Measurements from ENCODE around the gene PTTG1IP2.

Gene PTTG1IP2

GRCh38 chr7:90474284-90475210 is 5.1 kb downstream of the PTTG1IP2 start:
- DNase-seq (ENCODE audit: low read depth in 1 of 2, low spot score in 1 of 2), result no peak

GRCh38 chr7:90483251-90483650 is 13.8 kb downstream of the PTTG1IP2 start:
- no peak for DNase-seq (ENCODE audit: low read depth in 1 of 2, low spot score in 1 of 2)

GRCh38 chr7:90484706-90485105 is 15.3 kb downstream of the PTTG1IP2 start:
- DNase-seq (ENCODE audit: low read depth in 1 of 2, low spot score in 1 of 2), result no peak

GRCh38 chr7:90485734-90486316 is 16.4 kb downstream of the PTTG1IP2 start:
- no peak for DNase-seq (ENCODE audit: low read depth in 1 of 2, low spot score in 1 of 2)

DNA sequence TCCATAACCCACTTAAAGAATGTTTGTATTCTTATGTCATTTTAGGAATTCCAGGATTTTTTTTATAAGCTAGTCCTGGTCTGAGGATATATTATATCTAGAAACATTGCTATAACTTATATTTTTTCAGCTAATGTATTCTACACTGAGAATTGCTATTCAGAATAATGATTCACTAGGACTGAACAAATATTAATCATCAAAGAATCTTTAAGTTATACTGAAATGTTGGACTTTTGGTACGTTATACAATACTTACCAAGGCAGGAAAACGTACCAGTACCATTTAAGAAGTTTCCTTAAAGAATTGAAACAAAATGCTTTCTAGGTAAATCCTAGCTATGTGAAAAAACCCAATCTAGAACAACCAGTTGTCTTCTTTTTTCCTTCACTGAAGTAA is 18.4 kb downstream of the PTTG1IP2 start:
- DNase-seq (ENCODE audit: low read depth in 1 of 2, low spot score in 1 of 2), result no peak

DNA sequence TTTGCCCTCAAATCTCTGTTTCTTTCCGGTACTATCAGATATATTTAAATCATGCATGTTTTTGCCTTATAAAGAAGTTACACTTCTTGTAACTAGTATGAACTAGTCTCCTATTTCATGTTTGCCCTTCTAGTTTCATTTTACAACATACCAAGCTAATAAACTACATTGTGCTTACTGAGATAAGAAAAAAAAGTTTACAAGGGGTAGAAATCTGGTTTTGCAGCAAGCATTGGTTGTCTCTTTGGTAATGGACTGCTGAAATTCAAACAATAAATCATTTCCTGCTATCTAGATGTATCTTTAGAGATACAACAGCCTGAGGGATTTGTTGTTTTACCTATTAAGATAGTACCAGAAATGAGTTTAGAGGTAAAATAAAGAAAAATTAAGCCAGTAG is 18.8 kb downstream of the PTTG1IP2 start:
- DNase-seq (ENCODE audit: low read depth in 1 of 2, low spot score in 1 of 2), result no peak

DNA sequence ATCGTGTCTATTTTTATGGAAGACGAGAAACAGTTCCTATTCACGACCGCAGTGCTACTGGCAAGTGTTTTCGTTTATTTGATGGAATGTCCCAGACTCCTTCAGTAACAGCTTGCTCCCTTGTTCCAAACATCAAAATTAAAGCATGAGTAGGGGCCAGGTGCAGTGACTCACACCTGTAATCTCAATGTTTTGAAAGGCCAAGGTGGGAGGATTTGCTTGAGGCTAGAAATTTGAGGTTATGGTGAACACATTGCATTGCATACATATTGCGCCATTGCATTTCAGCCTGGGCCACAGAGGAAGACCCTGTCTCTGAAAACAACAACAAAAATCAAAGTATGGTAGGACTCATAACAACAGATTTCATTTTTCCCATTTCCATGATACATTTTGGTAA is 22.8 kb downstream of the PTTG1IP2 start:
- DNase-seq (ENCODE audit: low read depth in 1 of 2, low spot score in 1 of 2), result no peak

DNA sequence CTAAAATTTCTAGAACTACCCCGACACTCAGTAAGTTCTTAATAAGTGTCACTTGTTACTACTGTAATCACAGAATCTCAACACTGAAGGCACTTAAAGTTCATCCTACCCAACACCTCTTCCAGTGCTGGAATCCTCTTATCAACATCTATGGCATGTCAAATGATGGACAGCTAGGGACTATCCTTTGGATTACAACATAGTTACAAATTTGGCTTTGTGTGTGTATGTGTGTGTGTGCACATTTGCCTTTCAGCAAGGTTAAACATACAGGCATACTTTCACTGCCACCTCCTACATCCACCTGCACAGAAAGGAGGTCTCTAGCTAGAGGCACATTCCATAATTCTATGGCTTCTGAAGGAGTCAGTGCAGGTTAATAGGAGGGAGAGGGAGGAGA is 25.8 kb downstream of the PTTG1IP2 start:
- DNase-seq (ENCODE audit: low read depth in 1 of 2, low spot score in 1 of 2), result no peak

DNA sequence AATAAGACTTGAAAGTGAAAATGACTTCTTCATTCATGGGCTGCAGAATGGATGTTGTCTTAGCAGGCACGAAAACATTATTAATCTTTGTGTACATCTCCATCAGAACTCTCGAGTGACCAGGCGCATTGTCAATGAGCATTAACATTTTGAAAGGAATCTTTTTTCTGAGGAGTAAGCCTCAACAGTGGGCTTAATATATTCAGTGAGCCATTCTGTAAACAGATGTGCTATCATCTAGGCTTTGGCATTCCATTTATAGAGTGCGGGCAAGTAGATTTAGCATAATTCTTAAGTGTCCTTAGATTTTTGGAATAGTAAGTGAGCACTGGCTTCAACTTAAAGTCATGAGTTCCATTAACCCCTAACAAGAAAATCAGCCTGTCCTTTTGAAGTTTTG is 33.1 kb downstream of the PTTG1IP2 start:
- no peak for DNase-seq (ENCODE audit: low read depth in 1 of 2, low spot score in 1 of 2)

DNA sequence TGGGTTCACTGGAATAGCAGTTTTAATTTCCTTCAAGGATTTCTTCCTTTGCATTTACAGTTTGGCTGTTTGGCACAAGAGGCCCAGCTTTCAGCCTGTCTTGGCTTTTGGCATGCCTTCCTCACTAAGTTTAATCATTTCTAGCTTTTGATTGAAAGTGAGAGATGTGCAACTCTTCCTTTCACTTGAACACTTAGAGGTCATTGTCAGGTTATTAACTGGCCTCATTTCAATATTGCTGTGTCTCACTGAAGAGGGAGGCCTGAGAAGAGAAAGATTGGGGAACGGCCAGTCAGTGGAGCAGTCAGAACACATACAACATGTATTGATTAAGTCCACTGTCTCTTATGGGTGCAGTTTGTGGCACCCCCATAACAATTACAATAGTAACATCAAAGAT is 33.9 kb downstream of the PTTG1IP2 start:
- no peak for DNase-seq (ENCODE audit: low read depth in 1 of 2, low spot score in 1 of 2)

- DNase-seq (ENCODE audit: low read depth in 1 of 2, low spot score in 1 of 2), result no peak
Observed at GRCh38 chr7:90507692-90508091, 38.3 kb downstream of the PTTG1IP2 start.

DNA sequence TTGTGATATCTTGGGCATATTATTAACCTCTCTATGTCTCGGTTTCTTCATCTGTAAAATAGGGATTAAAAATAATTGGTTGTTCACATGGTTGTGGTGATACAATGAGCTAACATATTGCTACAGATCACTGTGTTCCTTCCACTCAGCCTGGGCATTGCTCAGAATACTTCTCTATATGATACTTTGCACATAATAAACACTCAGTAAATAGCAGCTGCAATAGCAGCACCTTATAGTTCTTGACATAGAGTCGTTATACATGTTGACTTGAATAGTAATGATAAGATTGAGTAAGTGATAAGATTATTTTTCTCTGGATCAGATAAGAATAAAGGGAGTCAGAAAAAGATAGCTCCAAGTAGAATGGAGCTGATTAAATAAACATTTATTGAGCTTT is 42.3 kb downstream of the PTTG1IP2 start:
- DNase-seq (ENCODE audit: low read depth in 1 of 2, low spot score in 1 of 2), result no peak

DNA sequence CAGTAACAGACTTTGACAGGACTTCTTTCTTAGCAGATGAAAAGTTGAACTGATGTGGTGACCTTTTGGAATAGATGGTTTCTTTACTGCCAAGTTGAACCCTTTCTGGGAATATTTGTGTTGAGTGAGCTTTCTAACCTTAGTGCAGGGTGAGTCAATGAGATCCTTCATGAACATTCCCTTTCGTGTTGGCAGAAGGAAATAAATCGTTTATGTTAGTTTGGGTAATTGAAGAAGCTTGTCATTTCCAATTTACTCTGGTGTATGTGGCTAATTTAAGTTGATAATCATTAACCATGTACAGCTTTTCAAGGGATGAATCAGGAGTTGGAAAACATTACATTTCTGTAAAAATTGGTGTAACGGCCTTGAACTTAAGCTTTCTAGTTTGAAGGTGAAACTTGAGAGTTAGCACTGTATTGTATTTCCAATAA is 43.4 kb downstream of the PTTG1IP2 start:
- no peak for DNase-seq (ENCODE audit: low read depth in 1 of 2, low spot score in 1 of 2)

DNA sequence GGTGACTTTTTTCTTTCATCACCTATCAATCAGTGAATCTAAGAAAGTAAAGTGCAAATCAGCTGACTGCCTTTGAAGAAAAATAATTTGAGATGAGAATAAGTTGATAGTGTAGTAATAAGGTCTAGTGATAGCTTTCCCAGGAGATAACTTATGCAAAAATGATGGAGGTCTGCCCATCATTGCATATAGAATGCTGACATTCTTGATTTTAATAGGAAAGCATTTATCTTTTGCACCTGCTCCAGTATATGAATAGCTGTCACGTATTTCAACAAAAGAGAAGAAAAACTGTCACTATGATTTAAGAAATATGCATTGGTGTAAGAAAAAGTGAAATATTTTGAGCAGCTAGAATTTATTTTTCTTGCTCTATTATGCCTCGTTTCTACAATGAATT is 46.8 kb downstream of the PTTG1IP2 start:
- DNase-seq (ENCODE audit: low read depth in 1 of 2, low spot score in 1 of 2), result no peak

DNA sequence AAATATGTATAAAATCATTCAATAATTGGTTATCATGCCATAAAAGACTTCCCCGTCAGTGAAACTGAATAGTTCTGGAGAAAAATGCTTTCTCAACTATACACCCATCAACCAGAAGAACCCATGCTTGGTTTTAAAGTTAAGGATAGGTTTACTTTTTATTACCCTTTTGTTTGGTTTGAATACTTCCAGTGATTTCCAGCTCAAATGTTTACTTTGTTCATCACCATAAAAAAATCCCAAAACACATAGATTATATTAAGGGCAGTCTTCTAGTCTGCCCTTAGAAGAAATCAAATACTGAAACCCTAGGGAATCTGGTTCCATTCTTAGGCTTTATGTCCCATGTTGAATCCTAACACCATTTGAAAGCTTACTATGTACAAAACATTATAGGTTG is 49.2 kb downstream of the PTTG1IP2 start:
- DNase-seq (ENCODE audit: low read depth in 1 of 2, low spot score in 1 of 2), result no peak

GRCh38 chr7:90520484-90520883 is 51.0 kb downstream of the PTTG1IP2 start:
- no peak for DNase-seq (ENCODE audit: low read depth in 1 of 2, low spot score in 1 of 2)

GRCh38 chr7:90530263-90530662 is 60.8 kb downstream of the PTTG1IP2 start:
- no peak for DNase-seq (ENCODE audit: low read depth in 1 of 2, low spot score in 1 of 2)

DNA sequence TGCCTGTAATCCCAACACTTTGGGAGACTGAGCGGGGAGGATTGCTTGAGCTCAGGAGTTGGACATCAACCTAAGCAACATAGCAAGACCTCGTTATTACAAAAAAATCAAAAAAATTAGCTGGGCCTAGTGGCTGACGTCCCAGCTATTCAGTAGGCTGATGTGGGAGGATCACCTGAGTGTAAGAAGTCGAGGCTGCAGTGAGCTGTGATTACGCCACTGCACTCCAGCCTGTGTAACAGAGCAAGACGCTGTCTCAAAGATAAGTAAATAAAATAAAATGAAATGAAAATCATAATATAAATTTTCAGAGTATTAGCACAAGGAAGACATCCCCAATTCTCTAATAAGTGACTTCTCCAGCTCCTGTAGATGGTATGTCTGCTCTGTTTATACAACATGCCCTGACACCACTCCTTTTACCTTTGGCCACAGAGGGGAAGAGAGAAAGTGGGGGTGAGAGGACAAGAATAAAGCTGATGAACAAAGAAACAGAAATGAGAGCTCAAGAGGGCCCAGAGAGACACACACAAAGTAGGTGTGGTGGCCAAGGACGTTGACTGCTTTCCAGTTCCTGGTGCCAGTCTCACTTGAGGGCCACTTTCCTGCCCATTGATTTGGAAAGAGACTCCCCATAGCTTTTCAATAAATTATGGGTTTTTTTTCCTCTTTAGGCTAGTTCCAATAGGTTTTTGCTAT is 62.9 kb downstream of the PTTG1IP2 start:
- DNase-seq (ENCODE audit: low read depth in 1 of 2, low spot score in 1 of 2), result no peak

GRCh38 chr7:90536449-90536848 is 67.0 kb downstream of the PTTG1IP2 start:
- no peak for DNase-seq (ENCODE audit: low read depth in 1 of 2, low spot score in 1 of 2)

- DNase-seq (ENCODE audit: low read depth in 1 of 2, low spot score in 1 of 2), result no peak
Observed at GRCh38 chr7:90538405-90538804, 69.0 kb downstream of the PTTG1IP2 start.

GRCh38 chr7:90540406-90540805 is 71.0 kb downstream of the PTTG1IP2 start:
- DNase-seq (ENCODE audit: low read depth in 1 of 2, low spot score in 1 of 2), result no peak

DNA sequence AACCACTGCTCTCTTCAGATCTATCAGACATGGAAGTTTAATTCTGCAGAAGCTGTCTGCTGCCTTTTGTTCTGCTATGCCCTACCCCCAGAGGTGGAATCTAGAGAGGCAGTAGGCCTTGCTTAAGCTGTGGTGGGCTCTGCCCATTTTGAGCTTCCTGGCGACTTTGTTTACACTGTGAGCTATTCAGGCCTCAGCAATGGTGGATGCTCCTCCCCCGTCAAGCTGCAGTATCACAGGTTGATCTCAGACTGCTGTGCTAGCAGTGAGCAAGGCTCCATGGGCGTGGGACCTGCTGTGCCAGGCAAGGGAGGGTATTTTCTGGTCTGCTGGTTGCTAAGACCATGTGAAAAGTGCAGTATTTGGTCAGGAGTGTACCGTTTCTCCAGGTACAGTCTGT is 81.6 kb downstream of the PTTG1IP2 start:
- no peak for DNase-seq (ENCODE audit: low read depth in 1 of 2, low spot score in 1 of 2)
